Stimulated activated CD4-positive, alpha-beta T cell treated with anti-CD3 and anti-CD28 coated beads, TNF-alpha, amount 100 ng/mL, for 48 hours (primary cell): ENCODE results near the gene SDR39U1.
"Not testable (repeated sequence)": the region's sequence is repeated elsewhere in the genome, so short reads cannot be mapped to it uniquely, and the experiment has no call there.

ENCODE experiments used
- DNase-seq, 3 donors: peaks; one replicate each; pipeline ENCODE4 v3.0.0-alpha.2; 2020; ENCODE audit warnings: low read depth in 3 of 3

SDR39U1 gene, protein sequence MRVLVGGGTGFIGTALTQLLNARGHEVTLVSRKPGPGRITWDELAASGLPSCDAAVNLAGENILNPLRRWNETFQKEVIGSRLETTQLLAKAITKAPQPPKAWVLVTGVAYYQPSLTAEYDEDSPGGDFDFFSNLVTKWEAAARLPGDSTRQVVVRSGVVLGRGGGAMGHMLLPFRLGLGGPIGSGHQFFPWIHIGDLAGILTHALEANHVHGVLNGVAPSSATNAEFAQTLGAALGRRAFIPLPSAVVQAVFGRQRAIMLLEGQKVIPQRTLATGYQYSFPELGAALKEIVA

DNA sequence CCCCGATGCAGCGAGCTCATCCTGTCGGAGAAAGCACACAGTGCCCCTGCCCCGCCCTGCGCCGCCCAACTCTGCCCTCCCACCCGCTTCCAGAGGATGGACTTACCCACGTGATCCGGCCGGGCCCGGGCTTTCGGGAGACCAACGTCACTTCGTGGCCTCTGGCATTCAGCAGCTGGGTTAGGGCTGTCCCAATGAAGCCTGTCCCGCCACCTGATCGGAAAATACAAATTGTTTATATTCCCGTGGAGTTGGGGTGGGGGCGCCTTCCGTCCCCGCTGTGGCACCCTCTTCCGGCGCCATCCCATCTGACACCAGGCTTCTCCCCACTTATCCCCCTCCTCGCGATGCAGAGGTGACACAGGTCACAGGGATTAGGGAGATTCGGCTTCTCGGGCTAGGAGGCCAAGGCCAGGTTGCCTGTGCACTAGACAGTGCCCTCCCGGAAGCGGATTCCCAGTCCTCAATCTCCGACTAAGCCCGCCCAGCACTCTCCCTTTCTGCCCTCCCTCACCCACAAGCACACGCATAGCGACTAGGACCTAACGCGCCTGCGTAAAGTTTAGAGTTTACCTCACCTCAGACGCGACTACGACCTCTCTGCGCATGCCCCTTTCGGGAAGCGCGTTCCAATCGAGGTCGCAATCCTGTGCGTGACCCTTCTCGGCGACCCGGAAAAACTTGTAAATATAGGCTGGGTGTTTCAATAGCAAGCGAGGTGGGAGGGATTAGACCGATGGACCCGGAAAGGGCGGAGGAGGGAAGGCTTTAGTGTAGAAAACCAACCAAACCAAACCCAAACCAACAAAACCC, at the start of gene SDR39U1:
Gene SDR39U1 (minus strand): TSS at position 537 of the 813 bp plus-strand sequence. CDS start 7 bp downstream, at position 530.
- peak; percentile 89 to 96 (median 92) for DNase-seq

DNA sequence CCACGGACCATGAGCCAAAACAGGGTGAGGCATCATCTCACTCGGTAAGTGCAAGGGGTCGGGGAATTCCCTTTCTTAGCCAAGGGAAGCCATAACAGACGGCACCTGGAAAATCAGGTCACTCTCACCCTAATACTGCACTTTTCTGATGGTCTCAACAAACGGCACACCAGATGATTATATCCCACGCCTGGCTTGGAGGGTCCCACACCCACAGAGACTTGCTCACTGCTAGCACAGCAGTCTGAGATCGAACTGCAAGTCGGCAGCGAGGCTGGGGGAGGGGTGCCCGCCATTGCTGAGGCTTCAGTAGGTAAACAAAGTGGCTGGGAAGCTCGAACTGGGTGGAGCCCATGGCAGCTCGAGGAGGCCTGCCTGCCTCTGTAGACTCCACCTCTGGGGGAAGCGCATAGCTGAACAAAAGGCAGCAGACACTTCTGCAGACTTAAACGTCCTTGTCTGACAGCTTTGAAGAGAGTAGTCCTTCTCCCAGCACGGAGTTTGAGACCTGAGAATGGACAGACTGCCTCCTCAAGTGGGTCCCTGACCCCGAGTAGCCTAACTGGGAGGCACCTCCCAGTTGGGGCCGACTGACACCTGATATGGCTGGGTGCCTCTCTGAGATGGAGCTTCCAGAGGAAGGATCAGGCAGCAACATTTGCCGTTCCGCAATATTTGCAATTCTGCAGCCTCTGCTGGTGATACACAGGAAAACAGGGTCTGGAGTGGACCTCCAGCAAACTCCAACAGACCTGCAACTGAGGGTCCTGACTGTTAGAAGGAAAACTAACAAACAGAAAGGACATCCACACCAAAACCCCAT, 49.2 kb upstream of the SDR39U1 start:
- DNase-seq: not testable (repeated sequence)

DNA sequence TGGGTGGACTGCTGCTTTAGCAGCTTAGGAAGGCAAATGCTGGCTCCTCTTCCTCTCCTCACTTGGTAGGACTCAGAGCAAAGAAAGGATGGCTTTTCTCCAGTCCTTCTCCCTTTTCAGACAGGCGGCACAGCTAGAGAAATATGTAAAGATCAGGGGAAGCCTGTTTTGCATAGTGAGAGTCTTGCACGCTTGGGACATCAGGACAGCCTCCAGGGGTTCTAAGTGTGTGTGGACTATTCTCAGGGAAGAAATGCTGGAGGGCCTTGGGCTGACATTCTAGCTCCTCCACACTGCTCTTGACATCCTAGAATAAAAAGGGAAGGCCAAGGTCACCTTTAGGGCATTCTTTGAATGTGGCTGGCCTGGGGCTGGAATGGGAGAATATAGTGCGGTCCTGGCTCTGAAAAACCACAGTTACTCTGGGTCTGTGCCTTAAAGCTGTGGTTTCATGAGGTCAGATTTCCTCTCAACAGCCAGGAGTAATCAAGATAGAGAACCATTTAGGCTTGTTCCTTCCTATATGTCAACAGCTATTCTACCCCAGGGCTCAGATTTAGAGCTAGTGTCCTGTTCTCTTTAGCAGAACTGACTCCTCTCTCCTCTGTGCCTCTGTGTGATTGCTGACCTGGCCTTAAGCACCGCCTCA, 41.2 kb upstream of the SDR39U1 start:
- DNase-seq: no peak

DNA sequence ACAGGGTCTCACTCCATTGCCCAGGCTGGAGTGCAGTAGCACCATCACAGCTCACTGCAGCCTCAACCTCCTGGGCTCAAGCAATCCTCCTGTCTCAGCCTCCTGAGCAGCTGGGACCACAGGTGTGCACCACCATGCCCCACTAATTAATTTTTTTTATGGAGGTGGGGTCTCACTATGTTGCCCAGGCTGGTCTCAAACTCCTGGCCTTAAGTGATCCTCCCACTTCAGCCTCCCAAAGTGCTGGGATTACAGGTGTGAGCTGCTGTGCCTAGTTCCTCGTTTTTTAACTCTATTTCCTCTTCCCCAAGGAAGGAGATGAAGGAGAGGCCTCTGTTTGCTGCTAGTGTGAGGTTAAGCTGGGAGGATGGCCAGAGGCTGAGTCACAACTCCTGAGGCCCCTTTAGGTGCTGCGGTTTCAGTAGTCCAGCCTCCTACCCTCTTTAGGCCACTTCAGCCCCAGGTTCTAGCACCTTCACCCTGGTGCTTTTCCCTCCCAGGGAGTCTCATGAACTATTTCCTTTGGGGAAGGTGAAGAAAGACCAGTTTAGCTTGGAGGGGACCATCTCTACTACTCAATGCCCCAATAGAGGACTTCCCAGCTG, 40.2 kb upstream of the SDR39U1 start:
- not testable (repeated sequence) for DNase-seq

DNA sequence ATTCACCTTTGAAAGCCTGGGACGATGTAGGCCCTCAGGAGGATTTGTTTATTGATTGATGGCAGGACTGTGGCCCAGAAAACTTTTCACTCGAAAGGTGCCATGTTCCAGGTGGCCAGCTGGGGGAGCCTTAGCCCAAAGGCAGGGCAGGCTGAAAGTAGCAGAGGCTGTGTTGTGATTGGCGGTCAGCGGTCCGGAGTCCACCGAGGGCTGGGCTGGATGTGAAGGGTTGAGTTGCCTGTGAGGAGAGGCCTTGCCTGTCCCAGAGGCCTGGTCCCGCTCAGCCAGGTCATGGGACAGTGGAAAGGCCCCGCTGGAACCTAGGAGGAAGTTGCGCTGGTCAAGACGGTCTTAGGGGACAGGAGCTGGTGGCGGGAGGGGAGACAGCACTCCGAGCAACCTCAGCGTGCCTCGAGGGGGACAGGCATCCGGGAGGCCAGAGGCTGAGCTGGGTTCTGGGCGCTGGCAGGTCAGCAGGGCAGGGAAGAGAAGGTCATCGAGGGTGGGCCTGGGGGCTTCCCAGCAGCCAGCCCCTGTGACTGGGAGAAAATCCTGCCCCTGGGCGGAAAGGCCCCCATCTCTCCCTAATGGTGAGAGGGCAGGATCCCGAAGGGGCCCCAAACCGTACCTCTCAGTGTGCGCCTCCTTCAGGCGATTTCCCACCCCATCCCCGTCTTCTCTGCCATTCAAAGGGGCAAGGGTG, 39.2 kb upstream of the SDR39U1 start:
- DNase-seq: peak; percentile 19 to 41 (median 37)

DNA sequence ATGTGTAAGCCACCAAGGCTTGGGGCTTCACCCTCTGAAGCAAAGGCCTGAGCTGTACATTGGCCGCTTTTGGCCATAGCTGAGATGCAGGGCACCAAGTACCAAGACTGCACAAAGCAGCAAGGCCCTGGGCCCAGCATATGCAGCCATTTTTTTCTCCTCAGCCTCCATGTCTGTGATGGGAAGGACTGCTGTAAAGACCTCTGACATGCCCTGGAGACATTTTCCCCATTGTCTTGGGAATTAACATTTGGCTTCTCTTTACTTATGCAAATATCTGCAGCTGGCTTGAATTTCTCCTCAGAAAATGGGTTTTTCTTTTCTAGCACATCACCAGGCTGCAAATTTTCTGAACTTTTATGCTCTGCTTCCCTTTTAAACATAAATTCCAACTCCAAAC, 37.4 kb upstream of the SDR39U1 start:
- DNase-seq: not testable (repeated sequence)

DNA sequence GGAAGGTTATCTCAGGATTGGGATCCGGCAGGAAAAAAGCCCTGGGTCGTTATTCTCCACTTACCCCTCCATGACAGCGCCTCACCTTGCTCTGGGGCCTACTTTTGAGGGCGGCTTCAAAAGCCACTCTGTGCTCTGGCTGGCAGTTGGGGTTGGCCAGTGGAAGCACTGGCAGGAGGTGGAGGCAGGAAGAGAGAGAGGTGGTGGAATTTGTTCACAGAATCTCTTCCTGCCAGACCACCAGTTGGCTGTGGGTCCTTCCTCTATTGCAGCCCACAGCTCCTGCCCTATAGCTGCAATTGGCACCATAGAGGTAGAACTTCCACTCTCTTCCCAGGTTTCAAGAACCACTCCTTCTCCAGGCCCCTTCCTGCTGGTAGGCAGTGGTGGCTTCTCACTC, 32.7 kb upstream of the SDR39U1 start:
- no peak for DNase-seq

DNA sequence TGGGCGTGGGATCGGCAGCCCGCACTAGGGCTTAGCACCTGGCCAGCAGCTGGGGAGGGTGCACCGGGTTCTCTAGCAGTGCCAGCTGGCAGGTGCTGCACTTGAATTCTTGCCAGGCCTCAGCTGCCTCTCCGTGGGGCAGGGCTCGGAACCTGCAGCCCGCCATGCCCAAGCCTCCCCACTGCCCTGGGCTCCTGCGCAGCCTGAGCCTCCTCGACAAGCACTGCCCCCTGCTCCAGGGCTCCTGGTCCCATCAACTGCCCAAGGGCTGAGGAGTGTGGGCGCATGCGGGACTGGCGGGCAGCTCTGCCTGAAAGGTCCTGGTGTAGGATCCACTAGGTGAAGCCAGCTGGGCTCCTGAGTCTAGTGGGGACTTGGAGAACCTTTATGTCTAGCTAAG, 30.6 kb upstream of the SDR39U1 start:
- no peak for DNase-seq

DNA sequence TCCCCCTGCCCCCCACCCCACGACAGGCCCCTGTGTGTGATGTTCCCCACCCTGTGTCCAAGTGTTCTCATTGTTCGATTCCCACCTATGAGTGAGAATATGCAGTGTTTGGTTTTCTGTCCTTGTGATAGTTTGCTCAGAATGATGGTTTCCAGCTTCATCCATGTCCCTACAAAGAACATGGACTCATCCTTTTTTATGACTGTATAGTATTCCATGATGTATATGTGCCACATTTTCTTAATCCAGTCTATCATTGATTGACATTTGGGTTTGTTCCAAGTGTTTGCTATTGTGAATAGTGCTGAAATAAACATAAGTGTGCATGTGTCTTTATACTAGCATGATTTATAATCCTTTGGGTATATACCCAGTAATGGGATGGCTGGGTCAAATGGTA, 27.9 kb upstream of the SDR39U1 start:
- not testable (repeated sequence) for DNase-seq

DNA sequence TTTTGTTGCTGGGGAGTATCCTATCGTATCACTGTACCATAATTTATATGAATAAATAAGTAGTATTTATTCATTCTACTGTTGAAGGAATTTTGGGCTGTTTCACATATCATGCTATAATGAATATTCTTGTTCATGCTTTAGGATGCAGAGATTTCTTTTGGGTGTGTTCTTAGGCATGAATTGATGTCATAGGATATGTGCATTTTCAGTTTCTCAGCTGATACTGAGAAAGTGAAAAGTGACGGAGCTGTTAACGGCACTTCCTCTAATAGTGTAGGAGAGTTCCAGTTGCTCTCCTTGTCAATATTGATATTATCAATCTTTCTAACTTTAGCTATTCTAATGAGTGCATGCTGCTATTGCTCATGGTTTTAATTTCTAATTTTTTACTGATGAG, 23.2 kb upstream of the SDR39U1 start:
- no peak for DNase-seq

DNA sequence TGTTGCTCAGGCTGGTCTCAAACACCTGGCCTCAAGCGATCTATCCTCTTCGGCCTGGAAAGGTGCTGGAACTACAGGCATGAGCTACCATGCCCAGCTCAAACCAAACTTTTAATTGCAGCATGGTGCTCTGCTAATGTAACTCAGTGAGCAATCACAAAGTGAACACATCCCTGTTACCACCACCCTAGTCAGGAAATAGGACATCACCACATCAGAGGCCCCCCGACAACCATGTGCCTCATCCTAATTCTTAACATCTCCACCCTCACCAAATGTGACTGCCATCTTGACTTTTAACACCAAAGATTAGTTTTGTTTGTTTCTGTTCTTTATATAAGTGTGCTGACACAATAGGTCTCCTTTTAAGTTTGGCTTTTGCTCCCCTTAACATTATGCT, 22.8 kb upstream of the SDR39U1 start:
- DNase-seq: no peak

DNA sequence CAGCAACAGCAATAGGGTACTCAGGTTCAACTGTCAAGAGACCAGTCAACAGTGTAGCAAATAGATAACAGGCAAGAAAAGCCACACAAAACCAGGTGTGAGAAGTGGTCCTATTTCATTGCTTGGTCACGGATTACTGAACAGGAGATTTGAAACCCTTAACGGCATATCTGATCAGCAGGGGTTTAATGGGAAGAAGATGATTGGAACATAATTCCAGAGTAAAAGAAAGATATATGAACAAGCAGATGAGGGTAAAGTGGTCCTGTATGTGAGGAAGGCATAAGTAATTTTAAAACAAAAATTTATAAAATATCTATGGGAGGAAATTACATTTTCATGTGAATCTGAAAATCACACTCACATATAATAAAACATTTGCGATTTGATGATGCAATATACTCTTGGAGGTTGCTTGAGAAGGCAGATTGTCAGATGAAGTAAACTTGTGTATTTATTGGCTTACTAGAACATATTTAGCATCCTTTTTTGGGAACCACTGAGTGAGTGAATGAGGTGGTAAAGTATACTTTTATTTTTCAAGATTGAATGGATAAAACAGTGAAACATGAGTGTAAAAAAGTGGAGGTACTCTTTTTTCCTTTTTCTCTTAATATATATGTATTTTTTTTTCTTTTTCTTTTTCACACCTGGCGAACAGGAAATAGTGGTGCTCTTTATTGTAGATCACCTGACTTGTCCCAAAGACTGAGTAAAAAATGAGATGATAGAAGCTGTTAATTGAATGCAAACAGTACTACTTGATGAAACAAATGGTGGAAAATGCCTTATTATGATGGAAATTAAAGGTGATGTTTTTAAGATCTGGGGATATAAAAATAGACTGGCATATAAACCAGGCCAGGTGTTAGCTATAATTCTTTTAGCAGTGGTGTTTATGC, 21.6 kb upstream of the SDR39U1 start:
- no peak for DNase-seq

DNA sequence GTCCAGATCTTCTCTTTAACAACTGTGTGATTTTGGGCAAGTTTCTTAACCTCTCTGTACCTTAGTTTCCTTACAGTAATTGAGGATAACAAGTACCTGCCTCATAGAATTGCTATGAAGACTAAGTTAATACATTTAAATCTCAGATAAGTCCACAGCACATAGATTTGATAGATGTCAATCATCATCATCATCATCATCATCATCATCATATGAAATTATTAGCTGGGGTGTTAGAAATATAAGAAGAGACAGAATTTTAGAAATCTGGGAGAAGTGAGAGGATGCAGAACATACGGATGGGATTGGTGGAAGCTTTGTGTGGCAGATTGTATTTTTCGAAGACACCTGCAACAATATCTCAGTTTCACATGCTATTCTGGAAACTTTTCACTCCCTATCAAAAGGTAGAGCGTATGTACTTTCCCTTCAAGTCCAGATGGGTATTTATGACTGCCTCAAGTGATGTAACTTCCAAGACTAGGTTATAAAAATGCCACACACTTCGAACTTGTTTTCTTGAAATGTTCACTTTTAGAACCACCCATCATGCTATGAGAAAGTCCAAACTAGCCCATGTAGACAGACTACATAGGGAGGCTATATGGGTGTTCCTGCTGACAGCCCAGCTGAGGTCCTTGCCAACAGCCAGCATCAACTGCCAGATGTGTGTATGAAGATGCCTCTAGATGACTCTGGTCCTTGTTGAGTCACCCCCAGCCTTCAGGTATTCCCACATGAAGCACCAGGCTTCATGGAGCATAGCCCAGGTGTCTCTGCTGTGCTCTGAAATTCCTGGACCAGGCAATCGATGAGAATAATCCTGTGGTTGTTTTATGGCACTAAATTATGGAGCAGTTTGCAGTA, 20.7 kb upstream of the SDR39U1 start:
- no peak for DNase-seq

DNA sequence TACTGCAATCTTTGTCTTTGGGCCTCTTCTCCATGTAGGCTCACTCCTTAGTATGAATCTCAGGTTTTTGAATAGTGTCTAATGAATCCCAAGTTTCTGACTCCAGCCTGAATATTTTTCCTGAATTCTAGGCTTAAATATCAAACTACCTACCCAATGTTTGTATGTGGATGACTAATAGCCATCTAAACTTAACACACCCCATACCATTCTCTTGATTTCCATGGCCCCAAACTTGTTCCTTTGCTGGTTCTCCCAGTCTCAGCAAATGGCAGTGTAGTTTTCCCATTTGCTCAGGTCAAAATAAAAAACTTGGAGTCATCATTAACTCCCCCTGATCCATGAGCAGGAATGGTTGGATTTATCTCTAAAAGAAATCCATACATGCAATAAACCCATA, 18.8 kb upstream of the SDR39U1 start:
- no peak for DNase-seq

DNA sequence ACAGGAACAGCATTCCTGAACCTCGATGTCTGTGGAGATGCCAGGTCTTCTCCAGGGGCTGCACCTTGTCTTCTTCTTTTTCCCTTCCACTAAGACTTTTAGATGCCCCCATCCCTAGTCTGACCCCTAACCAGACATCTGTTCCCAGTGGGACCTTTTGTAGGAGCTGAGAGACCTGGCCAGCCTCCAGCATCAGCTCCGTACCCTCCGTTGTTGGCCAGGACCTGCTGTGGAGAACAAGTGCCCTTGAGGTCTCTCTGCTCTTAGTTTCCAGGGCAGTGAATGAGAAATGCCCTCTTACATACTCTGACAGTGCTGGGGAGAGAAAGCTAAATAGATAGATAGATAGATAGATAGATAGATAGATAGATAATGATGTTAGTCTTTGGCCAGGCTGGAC, 16.8 kb upstream of the SDR39U1 start:
- DNase-seq: no peak

DNA sequence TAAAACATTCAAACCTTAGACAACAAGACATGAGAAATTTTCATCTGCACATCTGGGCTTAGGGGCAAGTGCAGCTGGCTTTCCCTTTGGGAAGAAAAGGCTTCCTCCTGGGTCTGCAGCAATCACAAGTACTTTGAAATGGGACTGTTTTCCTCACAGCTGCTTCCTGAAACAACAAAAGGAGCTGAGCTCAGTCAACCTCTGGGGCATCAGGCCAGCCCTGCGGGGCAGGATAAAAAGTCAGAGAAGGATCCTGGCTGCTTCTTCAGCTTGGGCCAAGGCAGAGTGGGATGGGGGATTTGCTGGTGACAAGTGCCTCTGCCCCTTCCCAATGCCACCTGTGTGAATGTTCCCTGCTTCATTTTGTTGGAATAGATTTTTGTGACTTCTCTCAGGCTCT, 16.2 kb upstream of the SDR39U1 start:
- no peak for DNase-seq

DNA sequence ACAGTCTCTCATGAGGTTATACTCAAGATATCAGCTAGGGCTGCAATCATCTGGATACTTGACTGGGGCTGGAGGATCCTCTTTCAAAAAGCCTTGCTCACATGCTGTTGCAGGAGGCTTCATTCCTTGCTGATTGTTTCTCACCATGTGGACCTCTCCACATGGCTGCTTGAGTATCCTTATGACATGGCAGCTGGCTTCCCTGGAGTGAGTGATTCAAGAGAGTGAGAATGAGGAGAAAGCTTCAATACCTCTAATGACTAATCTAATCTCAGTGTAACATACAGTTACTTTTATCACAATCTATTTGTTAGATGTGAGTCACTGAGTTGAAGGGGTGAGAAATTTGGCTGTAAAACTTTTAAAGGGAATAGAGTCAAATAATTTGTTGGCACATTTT, 14.4 kb upstream of the SDR39U1 start:
- DNase-seq: no peak

DNA sequence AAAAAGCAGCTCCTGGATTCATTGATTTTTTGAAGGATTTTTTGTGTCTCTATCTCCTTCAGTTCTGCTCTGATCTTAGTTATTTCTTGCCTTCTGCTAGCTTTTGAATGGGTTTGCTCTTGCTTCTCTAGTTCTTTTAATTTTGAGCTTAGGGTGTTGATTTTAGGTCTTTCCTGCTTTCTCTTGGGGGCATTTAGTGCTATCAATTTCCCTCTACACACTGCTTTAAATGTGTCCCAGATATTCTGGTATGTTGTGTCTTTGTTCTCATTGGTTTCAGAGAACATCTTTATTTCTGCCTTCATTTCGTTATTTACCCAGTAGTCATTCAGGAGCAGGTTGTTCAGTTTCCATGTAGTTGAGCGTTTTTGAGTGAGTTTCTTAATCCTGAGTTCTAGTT, 8.3 kb upstream of the SDR39U1 start:
- not testable (repeated sequence) for DNase-seq
